Measurements from ENCODE around the gene CCDC39.

Gene CCDC39

DNA sequence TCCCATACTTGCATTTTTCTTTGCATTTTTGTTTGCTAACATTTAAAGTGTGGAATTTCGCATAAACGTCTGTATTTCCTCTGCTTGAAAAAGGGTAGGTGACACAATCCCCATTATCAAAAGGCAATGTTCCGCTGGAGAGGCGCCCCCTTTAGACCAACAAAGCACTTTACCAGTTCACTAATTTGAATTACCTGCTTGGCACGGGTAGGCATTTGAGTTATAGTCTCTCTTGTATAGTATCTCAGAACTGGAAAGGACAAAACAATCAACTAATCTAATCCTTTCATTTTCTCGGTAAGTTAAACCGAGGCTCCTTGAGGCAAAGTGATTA, 775 bp upstream of the CCDC39 start:
- Mint-ChIP-seq H3K9me3 (no peaks in the 10 kb centered on the region), H3K27me3 (ENCODE audit: low read depth) (peaks cover 46% of the 10 kb centered on the region), H3K4me3 (peak overlapping the region; percentile 88 to 92 (median 91)), H3K4me1 (peaks cover 12% of the 10 kb centered on the region), H3K36me3 (ENCODE audit: low read depth) (no peaks in the 10 kb centered on the region), H3K27ac (peak overlapping the region; percentile 11 to 85 (median 57))
- TF ChIP-seq, protein P1, sequence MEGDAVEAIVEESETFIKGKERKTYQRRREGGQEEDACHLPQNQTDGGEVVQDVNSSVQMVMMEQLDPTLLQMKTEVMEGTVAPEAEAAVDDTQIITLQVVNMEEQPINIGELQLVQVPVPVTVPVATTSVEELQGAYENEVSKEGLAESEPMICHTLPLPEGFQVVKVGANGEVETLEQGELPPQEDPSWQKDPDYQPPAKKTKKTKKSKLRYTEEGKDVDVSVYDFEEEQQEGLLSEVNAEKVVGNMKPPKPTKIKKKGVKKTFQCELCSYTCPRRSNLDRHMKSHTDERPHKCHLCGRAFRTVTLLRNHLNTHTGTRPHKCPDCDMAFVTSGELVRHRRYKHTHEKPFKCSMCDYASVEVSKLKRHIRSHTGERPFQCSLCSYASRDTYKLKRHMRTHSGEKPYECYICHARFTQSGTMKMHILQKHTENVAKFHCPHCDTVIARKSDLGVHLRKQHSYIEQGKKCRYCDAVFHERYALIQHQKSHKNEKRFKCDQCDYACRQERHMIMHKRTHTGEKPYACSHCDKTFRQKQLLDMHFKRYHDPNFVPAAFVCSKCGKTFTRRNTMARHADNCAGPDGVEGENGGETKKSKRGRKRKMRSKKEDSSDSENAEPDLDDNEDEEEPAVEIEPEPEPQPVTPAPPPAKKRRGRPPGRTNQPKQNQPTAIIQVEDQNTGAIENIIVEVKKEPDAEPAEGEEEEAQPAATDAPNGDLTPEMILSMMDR (IDR thresholded peaks at IDR 0.05; ENCODE audit: unreplicated experiment in 3 of 3): peak; percentile 62 to 70 (median 64)

DNA sequence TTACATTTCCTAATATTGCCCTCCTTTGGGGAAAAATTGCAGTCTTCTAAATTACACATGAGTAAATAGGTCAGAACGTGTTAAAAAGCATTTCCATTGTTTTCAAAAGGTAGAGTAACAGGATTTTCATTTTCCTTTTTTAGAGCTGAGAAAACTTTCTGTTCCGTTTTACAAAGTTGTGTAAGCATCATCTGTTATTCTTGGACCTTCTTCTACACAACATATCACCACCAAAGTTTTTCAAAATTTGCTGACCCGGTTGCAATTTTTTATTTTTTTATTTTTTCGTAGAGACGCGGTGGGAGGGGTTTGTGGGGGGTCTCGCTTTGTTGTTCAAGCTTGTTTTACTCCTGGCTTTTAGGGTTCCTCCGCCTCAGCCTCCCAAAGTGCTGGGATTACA, 1.1 kb downstream of the CCDC39 start:
- TF ChIP-seq, protein P1 (IDR thresholded peaks at IDR 0.05; ENCODE audit: unreplicated experiment in 3 of 3): no peak
- H3K4me1 Mint-ChIP-seq: peaks cover 12% of the 10 kb centered on the region
- H3K4me3 Mint-ChIP-seq: peak overlapping the region; percentile 53 to 91 (median 60)
- peaks cover 42% of the 10 kb centered on the region for H3K27me3 Mint-ChIP-seq (ENCODE audit: low read depth)
- no peaks in the 10 kb centered on the region for H3K36me3 Mint-ChIP-seq (ENCODE audit: low read depth)
- H3K27ac Mint-ChIP-seq: no peak overlapping the region
- no peaks in the 10 kb centered on the region for H3K9me3 Mint-ChIP-seq

DNA sequence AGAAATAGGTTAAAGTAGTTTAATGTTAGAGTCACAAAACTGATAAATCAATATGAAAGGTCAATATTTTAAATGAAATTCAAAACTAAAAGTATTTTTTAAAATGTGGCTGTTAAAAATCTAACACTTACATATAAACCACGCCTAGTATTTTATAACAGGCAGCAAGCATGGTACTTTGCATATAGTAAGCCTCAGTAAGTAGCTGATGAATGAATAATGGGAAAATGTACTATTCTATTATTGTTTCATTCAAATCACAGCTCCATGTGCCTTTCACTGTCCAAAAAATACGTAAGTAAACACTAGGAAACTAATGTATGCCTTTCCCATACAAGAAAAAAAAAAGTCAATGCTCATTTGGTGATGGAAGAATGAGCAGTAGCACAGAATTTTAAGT, 17.8 kb downstream of the CCDC39 start:
- peaks cover 4% of the 10 kb centered on the region for H3K27me3 Mint-ChIP-seq (ENCODE audit: low read depth)
- H3K4me3 Mint-ChIP-seq: no peak overlapping the region
- no peaks in the 10 kb centered on the region for H3K36me3 Mint-ChIP-seq (ENCODE audit: low read depth)
- H3K9me3 Mint-ChIP-seq: no peaks in the 10 kb centered on the region
- no peaks in the 10 kb centered on the region for H3K4me1 Mint-ChIP-seq
- TF ChIP-seq, protein P1 (IDR thresholded peaks at IDR 0.05; ENCODE audit: unreplicated experiment in 3 of 3): no peak
- no peak overlapping the region for H3K27ac Mint-ChIP-seq

DNA sequence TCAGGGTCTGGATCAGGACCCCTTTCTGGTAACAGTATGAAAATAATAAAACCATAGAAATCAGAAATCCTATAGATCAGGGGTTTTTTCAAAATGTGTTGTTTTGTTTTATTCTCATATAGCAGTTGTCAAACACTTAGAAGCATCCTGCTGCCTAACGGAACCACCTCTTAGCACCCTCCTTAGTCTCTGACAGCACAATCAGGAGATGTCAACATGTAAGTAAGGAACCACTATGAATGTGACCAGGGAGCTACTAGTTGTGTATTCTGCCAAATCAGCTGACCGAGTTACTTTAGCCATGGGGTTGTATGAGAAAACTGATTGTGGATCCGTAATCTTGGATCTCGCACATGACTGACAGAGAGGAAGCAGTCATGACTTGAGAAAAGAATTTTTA, 22.2 kb downstream of the CCDC39 start:
- H3K9me3 Mint-ChIP-seq: no peaks in the 10 kb centered on the region
- H3K27ac Mint-ChIP-seq: no peak overlapping the region
- no peaks in the 10 kb centered on the region for H3K36me3 Mint-ChIP-seq (ENCODE audit: low read depth)
- H3K4me1 Mint-ChIP-seq: no peaks in the 10 kb centered on the region
- peaks cover 4% of the 10 kb centered on the region for H3K27me3 Mint-ChIP-seq (ENCODE audit: low read depth)
- TF ChIP-seq, protein P1 (IDR thresholded peaks at IDR 0.05; ENCODE audit: unreplicated experiment in 3 of 3): no peak
- no peak overlapping the region for H3K4me3 Mint-ChIP-seq

DNA sequence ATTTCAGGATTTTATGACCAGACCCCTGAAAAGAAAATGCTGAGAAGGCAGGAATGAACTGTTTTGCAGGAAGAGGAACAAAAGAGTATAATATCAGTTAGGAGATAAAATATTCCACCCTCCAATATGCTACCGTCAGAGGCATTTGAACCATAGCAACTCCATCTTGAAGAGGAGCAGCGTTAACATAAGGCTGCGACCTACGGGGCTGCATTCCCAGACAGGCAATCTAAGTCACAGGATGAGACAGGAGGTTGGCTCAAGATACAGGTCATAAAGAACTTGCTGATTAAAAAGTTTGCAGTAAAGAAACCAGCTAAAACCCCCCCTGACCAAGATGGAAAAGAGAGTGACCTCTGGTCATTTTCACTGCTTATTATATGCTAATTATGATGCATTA, 22.9 kb downstream of the CCDC39 start:
- TF ChIP-seq, protein P1 (IDR thresholded peaks at IDR 0.05; ENCODE audit: unreplicated experiment in 3 of 3): no peak
- Mint-ChIP-seq H3K27me3 (ENCODE audit: low read depth) (peaks cover 4% of the 10 kb centered on the region), H3K9me3 (no peaks in the 10 kb centered on the region), H3K4me1 (no peaks in the 10 kb centered on the region), H3K27ac (no peak overlapping the region), H3K36me3 (ENCODE audit: low read depth) (no peaks in the 10 kb centered on the region), H3K4me3 (no peak overlapping the region)

DNA sequence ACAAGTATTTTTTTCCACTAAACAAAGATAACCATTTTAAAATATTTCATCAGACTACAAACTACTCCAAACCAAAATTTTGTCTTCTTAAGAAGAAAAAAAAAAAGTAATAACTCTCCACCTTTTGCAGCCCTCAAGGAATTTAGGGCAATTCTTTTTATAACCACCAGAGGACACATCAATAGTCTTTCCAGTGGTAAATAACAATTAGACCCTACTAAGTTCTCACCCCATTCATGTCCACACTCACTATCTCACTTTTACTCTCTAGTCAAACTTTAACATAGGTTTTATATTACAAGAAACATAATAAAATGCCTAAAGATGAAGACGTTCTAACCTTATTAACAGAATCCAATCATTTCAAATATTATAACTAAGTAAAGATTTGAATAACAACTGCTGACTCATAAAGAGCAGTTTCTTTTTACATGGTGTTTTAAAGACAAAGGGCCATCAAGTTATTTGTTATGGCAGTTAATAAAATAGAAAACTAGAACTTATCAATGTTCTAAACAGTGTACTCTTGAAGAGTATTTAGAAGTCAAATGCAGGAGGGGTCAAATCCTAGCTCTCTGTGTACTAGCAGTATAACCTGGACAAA, 33.0 kb downstream of the CCDC39 start:
- peaks cover 4% of the 10 kb centered on the region for H3K27me3 Mint-ChIP-seq (ENCODE audit: low read depth)
- H3K9me3 Mint-ChIP-seq: no peaks in the 10 kb centered on the region
- no peaks in the 10 kb centered on the region for H3K36me3 Mint-ChIP-seq (ENCODE audit: low read depth)
- H3K4me1 Mint-ChIP-seq: no peaks in the 10 kb centered on the region
- no peak overlapping the region for H3K4me3 Mint-ChIP-seq
- H3K27ac Mint-ChIP-seq: no peak overlapping the region
- TF ChIP-seq, protein P1 (IDR thresholded peaks at IDR 0.05; ENCODE audit: unreplicated experiment in 3 of 3): no peak
